PC-3 (cell line): ENCODE data around the gene SAMD14. TPM values are rescaled to one million over a fixed set of nuclear protein-coding genes. Genes with fewer than 3 reads are reported as not detected.

Experiments used
- ATAC-seq: fragments of 200-7000 bp; cut with Tn5 transposase; 2 replicates; pipeline ENCODE4 v1.9.1; 2020; ENCODE audit warnings: mild to moderate bottlenecking, moderate library complexity
- BruUV-seq: library from RNA; stranded (reverse); fragments of 400-500 nt; replicated peaks from 2 replicates; lab custom pipeline; 2021; lab: Mats Ljungman, UMichigan
- CTCF ChIA-PET: fragments of 300-600 bp; sonication (Branson Sonifier 250); formaldehyde crosslinking; loops from one replicate; lab custom pipeline; 2022; ENCODE audit warnings: antibody characterized with exemption; lab: Charles Lee
- POLR2A ChIA-PET: fragments of 300-600 bp; sonication (Branson Sonifier 250); formaldehyde crosslinking; loops from one replicate; lab custom pipeline; 2022; ENCODE audit warnings: antibody characterized with exemption; ENCODE audit not compliant: unreplicated experiment; lab: Charles Lee
- DNase-seq: peaks from one replicate; pipeline ENCODE4 v3.0.0-alpha.2; 2015
- H2AFZ ChIP-seq: fragments of 300-600 bp; sonication (generic); 2 replicates; pipeline ENCODE4 v1.6.0; 2016; ENCODE audit warnings: antibody characterized with exemption, low read length
- H3F3A ChIP-seq: fragments of 300-600 bp; sonication (generic); one replicate; pipeline ENCODE4 v1.6.0; 2017; ENCODE audit warnings: antibody characterized with exemption, low read length, control low read depth, mild to moderate bottlenecking; ENCODE audit not compliant: unreplicated experiment
- H3K27ac ChIP-seq: fragments of 300-600 bp; sonication (generic); 2 replicates; pipeline ENCODE4 v1.5.1; 2016; ENCODE audit warnings: mild to moderate bottlenecking, low read length
- H3K27me3 ChIP-seq: fragments of 300-600 bp; sonication (generic); 2 replicates; pipeline ENCODE4 v1.6.1; 2016; ENCODE audit warnings: low read length, mixed read lengths
- H3K36me3 ChIP-seq: fragments of 300-600 bp; sonication (generic); 2 replicates; pipeline ENCODE4 v1.6.1; 2016; ENCODE audit warnings: low read depth, mixed run types, low read length, mixed read lengths
- H3K4me1 ChIP-seq: fragments of 300-600 bp; sonication (generic); 2 replicates; pipeline ENCODE4 v1.5.1; 2016; ENCODE audit warnings: low read length; ENCODE audit not compliant: insufficient read depth
- H3K4me2 ChIP-seq: fragments of 300-600 bp; sonication (generic); 2 replicates; pipeline ENCODE4 v1.6.0; 2016; ENCODE audit warnings: low read length
- H3K4me3 ChIP-seq: fragments of 300-600 bp; sonication (generic); 2 replicates; pipeline ENCODE4 v1.5.1; 2016; ENCODE audit warnings: mild to moderate bottlenecking, low read length, mixed read lengths
- H3K79me2 ChIP-seq: fragments of 300-600 bp; sonication (generic); 2 replicates; pipeline ENCODE4 v1.6.1; 2017; ENCODE audit warnings: low read length, mixed read lengths
- H3K9ac ChIP-seq: fragments of 300-600 bp; sonication (generic); 2 replicates; pipeline ENCODE4 v1.6.0; 2016; ENCODE audit warnings: mild to moderate bottlenecking, low read length
- H3K9me2 ChIP-seq: fragments of 300-600 bp; sonication (generic); replicated peaks from 2 replicates; pipeline ENCODE4 v1.6.1; 2016; ENCODE audit warnings: mixed run types, low read length, mixed read lengths
- H3K9me3 ChIP-seq: fragments of 300-600 bp; sonication (generic); 2 replicates; pipeline ENCODE4 v1.6.1; 2016; ENCODE audit warnings: low read length, mixed read lengths
- H4K20me1 ChIP-seq: fragments of 300-600 bp; sonication (generic); 2 replicates; pipeline ENCODE4 v1.6.1; 2016; ENCODE audit warnings: low read length, mixed read lengths
- EZH2 ChIP-seq: fragments of 300-600 bp; sonication (generic); IDR thresholded peaks from one replicate; pipeline ENCODE4 v1.6.1; 2017; ENCODE audit warnings: antibody characterized with exemption, mild to moderate bottlenecking, low read length; ENCODE audit not compliant: unreplicated experiment
- EZH2phosphoT487 ChIP-seq: fragments of 300-600 bp; sonication (generic); IDR thresholded peaks from 2 replicates; pipeline ENCODE4 v1.6.1; 2018; ENCODE audit warnings: mild to moderate bottlenecking, antibody characterized with exemption, low read length, borderline replicate concordance
- intact Hi-C: fragments of 100-400 bp; cut with micrococcal nuclease; formaldehyde crosslinking; loops from 2 replicates; pipeline ENCODE4 v1.9.0; 2023
- total RNA-seq: library from RNA; depleted of rRNA; stranded (reverse); fragments of >200 nt; gene quantifications from 2 replicates; pipeline ENCODE4 v1.2.3, GENCODE V29; 2014
- TF ChIP-seq, protein P1 (sequence below): fragments of 300-600 bp; sonication (generic); conservative IDR thresholded peaks from 2 replicates; pipeline ENCODE4 v1.5.1; 2017; ENCODE audit warnings: antibody characterized with exemption, low read depth, mild to moderate bottlenecking, low read length

Gene SAMD14
- total RNA-seq, 1 experiment from 2014 or later, result 0.11 TPM

DNA sequence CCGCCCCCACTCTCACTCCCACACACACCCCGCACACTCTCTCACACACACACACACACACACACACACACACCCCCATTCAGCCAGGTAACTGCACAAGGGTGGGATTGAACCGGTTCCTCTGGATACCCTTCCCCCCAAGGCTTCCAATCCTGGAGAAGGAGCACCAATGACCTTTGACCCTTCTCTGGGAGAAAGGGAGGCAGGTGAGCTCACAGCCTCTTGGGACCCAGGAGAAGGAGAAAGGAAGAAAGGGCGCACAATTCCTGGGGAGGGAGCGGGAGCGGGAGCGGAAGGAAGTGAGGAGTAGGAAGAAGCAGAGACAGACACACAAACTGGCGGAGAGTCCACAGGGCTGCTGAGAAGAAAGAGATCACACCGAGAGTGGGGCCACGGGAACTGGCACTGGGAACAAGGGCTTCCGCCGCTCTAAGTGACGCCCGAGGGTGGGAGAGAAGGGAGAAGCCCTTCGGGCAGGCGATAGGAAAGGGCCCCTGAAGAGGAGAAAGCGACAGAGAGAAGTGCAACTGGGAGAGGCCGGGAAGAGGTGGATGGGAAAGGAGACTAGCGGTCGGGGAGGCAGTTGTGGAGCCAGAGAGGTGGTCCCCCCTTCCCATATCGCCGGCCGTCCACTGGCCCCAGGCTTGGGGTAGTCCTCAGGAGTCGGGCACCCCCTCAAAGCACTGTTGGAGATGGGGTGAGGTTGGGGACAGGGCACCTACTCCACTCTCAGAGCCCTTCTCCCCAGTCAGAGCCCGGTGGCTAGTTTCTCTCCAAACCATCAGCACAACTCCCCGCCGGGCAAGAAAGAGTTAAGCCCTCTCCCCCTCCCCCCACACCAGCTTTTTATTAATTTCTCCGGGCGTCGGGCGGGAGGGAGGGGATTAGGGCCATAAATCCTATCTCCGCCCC is 1.3 kb downstream of the SAMD14 start:
- ChIA-PET CTCF (no interaction called here), POLR2A (no interaction called here)
- Histone ChIP-seq H3F3A (no peaks in the 10 kb centered on the region), H3K9me3 (no peaks in the 10 kb centered on the region), H3K36me3 (no peaks in the 10 kb centered on the region), H3K4me1 (peaks cover 3% of the 10 kb centered on the region; the same call in 1 of the 2 replicates), H2AFZ (no peak overlapping the region), H3K27ac (no peak overlapping the region), H3K4me3 (no peak overlapping the region), H3K4me2 (no peak overlapping the region), H4K20me1 (no peaks in the 10 kb centered on the region), H3K9me2 (no peaks in the 10 kb centered on the region), H3K79me2 (no peaks in the 10 kb centered on the region), H3K27me3 (peaks cover 17% of the 10 kb centered on the region), H3K9ac (no peak overlapping the region)
- intact Hi-C loops, result no loop called here
- DNase-seq (no peak), ATAC-seq (no peak)
- BruUV-seq, result no TSS peak
- TF ChIP-seq, protein P1, sequence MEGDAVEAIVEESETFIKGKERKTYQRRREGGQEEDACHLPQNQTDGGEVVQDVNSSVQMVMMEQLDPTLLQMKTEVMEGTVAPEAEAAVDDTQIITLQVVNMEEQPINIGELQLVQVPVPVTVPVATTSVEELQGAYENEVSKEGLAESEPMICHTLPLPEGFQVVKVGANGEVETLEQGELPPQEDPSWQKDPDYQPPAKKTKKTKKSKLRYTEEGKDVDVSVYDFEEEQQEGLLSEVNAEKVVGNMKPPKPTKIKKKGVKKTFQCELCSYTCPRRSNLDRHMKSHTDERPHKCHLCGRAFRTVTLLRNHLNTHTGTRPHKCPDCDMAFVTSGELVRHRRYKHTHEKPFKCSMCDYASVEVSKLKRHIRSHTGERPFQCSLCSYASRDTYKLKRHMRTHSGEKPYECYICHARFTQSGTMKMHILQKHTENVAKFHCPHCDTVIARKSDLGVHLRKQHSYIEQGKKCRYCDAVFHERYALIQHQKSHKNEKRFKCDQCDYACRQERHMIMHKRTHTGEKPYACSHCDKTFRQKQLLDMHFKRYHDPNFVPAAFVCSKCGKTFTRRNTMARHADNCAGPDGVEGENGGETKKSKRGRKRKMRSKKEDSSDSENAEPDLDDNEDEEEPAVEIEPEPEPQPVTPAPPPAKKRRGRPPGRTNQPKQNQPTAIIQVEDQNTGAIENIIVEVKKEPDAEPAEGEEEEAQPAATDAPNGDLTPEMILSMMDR, result no peak
- TF ChIP-seq EZH2phosphoT487, result no peak
- TF ChIP-seq EZH2, result no peak

DNA sequence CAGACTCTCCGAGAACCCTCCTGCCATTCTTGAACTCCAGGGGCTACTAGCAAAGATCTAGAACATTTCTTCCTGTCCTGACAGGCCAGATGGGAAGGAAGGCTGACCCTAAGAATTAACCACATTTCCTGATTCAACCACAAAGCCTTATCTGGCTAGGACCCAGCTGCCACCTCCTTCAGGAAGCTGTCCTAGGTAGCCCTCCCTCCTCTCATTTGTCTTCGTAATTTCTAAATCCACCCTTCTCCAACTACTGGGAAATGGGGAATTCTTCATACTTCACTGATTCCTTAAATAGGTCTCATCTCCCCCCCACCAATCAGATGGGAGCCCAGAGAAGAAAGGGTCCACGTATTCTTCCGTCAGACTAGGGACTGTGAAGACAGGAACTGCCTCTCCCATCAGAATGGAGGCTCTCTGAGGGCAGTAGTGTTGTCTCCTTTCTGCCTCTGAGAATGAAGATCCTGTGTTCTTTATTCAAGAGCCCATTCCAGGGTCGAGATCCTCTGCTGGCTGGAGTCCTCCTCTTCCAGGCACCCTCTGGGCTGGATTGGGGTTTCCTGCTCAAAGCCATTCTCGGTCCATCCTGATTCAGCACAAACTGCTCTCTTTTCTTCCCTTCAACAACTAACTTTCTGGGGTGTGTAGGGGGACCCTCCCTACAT is 2.1 kb downstream of the SAMD14 start:
- ATAC-seq, result no peak
- POLR2A ChIA-PET, result no interaction called here

More for the DNA sequence above, 2.1 kb downstream of the SAMD14 start:
- intact Hi-C loops, result no loop called here
- H3K36me3 ChIP-seq, result no peaks in the 10 kb centered on the region
- H3K4me3 ChIP-seq, result no peak overlapping the region
- no peaks in the 10 kb centered on the region for H3K9me3 ChIP-seq
- peaks cover 3% of the 10 kb centered on the region; the same call in 1 of the 2 replicates for H3K4me1 ChIP-seq
- no peak overlapping the region for H2AFZ ChIP-seq
- H3K27me3 ChIP-seq, result peaks cover 17% of the 10 kb centered on the region
- H3K4me2 ChIP-seq, result no peak overlapping the region
- H3K9me2 ChIP-seq, result no peaks in the 10 kb centered on the region
- H3K9ac ChIP-seq, result no peak overlapping the region
- CTCF ChIA-PET, result no interaction called here
- no peaks in the 10 kb centered on the region for H4K20me1 ChIP-seq
- no TSS peak for BruUV-seq
- H3F3A ChIP-seq, result no peaks in the 10 kb centered on the region
- no peaks in the 10 kb centered on the region for H3K79me2 ChIP-seq
- TF ChIP-seq EZH2 (no peak), EZH2phosphoT487 (no peak)
- TF ChIP-seq, protein P1, result no peak
- no peak overlapping the region for H3K27ac ChIP-seq
- DNase-seq, result peak; percentile 35
